HG02840 (cell line): Measurements from ENCODE around the gene CDH13.

Experiments used
- ATAC-seq: cut with Tn5 transposase; IDR thresholded peaks from one replicate; pipeline ENCODE4 v1.9.1; 2021; ENCODE audit warnings: mild to moderate bottlenecking, moderate library complexity, moderate number of reproducible peaks; ENCODE audit not compliant: unreplicated experiment, low FRiP score

CDH13 gene

GRCh38 chr16:83715217-83715920 lies 1088.6 kb downstream of the CDH13 start:
- ATAC-seq, result no peak

- ATAC-seq, result no peak
Observed at GRCh38 chr16:83717308-83717707, 1090.5 kb downstream of the CDH13 start.

GRCh38 chr16:83717814-83718213 lies 1091.0 kb downstream of the CDH13 start:
- no peak for ATAC-seq

- ATAC-seq, result no peak
Observed at GRCh38 chr16:83720213-83720612, 1093.4 kb downstream of the CDH13 start.

GRCh38 chr16:83720981-83721380 lies 1094.2 kb downstream of the CDH13 start:
- no peak for ATAC-seq

- ATAC-seq, result no peak
Observed at GRCh38 chr16:83721676-83722075, 1094.9 kb downstream of the CDH13 start.

GRCh38 chr16:83722456-83723183 lies 1095.9 kb downstream of the CDH13 start:
- ATAC-seq, result no peak

- no peak for ATAC-seq
Observed at GRCh38 chr16:83723244-83723643, 1096.5 kb downstream of the CDH13 start.

GRCh38 chr16:83723901-83724300 lies 1097.1 kb downstream of the CDH13 start:
- no peak for ATAC-seq

- no peak for ATAC-seq
Observed at GRCh38 chr16:83724585-83724984, 1097.8 kb downstream of the CDH13 start.

GRCh38 chr16:83725313-83725712 lies 1098.5 kb downstream of the CDH13 start:
- no peak for ATAC-seq

- ATAC-seq, result no peak
Observed at GRCh38 chr16:83727018-83727417, 1100.2 kb downstream of the CDH13 start.

- no peak for ATAC-seq
Observed at GRCh38 chr16:83727751-83728352, 1101.1 kb downstream of the CDH13 start.

- no peak for ATAC-seq
Observed at GRCh38 chr16:83728492-83728891, 1101.7 kb downstream of the CDH13 start.

- no peak for ATAC-seq
Observed at GRCh38 chr16:83730812-83731211, 1104.0 kb downstream of the CDH13 start.

- no peak for ATAC-seq
Observed at GRCh38 chr16:83732536-83732935, 1105.8 kb downstream of the CDH13 start.

GRCh38 chr16:83733301-83733700 lies 1106.5 kb downstream of the CDH13 start:
- no peak for ATAC-seq

GRCh38 chr16:83734136-83734535 lies 1107.4 kb downstream of the CDH13 start:
- ATAC-seq, result no peak

- no peak for ATAC-seq
Observed at GRCh38 chr16:83737729-83738354, 1111.1 kb downstream of the CDH13 start.

- ATAC-seq, result no peak
Observed at GRCh38 chr16:83738923-83739503, 1112.2 kb downstream of the CDH13 start.
